OCI-LY7 (cell line): ENCODE results near the gene EXD2. TPM values are rescaled to one million over a fixed set of nuclear protein-coding genes. Genes with fewer than 3 reads are reported as not detected.

Experiments
- BruUV-seq: library from RNA; stranded (reverse); fragments of 400-500 nt; replicated peaks from 2 replicates; lab custom pipeline; 2021; lab: Mats Ljungman, UMichigan
- CTCF ChIA-PET: fragments of 300-600 bp; sonication (Branson Sonifier 250); formaldehyde crosslinking; loops from one replicate; lab custom pipeline; 2022; ENCODE audit warnings: antibody characterized with exemption; ENCODE audit not compliant: unreplicated experiment; lab: Charles Lee
- POLR2A ChIA-PET: fragments of 300-600 bp; sonication (Branson Sonifier 250); formaldehyde crosslinking; loops from one replicate; lab custom pipeline; 2022; ENCODE audit warnings: antibody characterized with exemption; lab: Charles Lee
- DNase-seq: peaks from one replicate; pipeline ENCODE4 v3.0.0-alpha.2; 2015; ENCODE audit warnings: low spot score
- H2AFZ ChIP-seq: fragments of 200-600 bp; sonication (generic), shearing (Covaris generic); 2 replicates; pipeline ENCODE4 v1.6.1; 2014; ENCODE audit warnings: mild to moderate bottlenecking, antibody characterized with exemption, low read length, moderate library complexity
- H3K27ac ChIP-seq: fragments of 200-600 bp; sonication (generic); 2 replicates; pipeline ENCODE4 v1.5.1; 2014; ENCODE audit warnings: mixed run types, low read depth, mild to moderate bottlenecking, moderate library complexity, low read length, inconsistent platforms; ENCODE audit not compliant: poor library complexity, severe bottlenecking
- H3K36me3 ChIP-seq: fragments of 200-600 bp; sonication (generic); 2 replicates; pipeline ENCODE4 v1.6.1; 2014; ENCODE audit warnings: mild to moderate bottlenecking, antibody characterized with exemption, low read length, moderate library complexity, mixed read lengths; ENCODE audit not compliant: insufficient read depth
- H3K4me1 ChIP-seq: fragments of 200-600 bp; sonication (generic); 2 replicates; pipeline ENCODE4 v1.5.1; 2014; ENCODE audit warnings: mild to moderate bottlenecking, low read length; ENCODE audit not compliant: insufficient read depth, poor library complexity, severe bottlenecking
- H3K4me2 ChIP-seq: fragments of 200-600 bp; sonication (generic); 2 replicates; pipeline ENCODE4 v1.6.1; 2014; ENCODE audit warnings: mild to moderate bottlenecking, low read length
- H3K4me3 ChIP-seq: fragments of 200-600 bp; sonication (generic); 2 replicates; pipeline ENCODE4 v1.5.1; 2014; ENCODE audit warnings: mild to moderate bottlenecking, low read depth, low read length; ENCODE audit not compliant: poor library complexity, severe bottlenecking
- H3K79me2 ChIP-seq: fragments of 200-600 bp; sonication (generic); 2 replicates; pipeline ENCODE4 v1.6.1; 2016; ENCODE audit warnings: low read depth, mild to moderate bottlenecking, low read length, moderate library complexity, mixed read lengths; ENCODE audit not compliant: insufficient read depth
- H3K9me2 ChIP-seq: fragments of 200-600 bp; sonication (generic); 2 replicates; pipeline ENCODE4 v1.6.1; 2016; ENCODE audit warnings: mild to moderate bottlenecking, low read length, mixed read lengths; ENCODE audit not compliant: insufficient read depth
- H3K9me3 ChIP-seq: fragments of 200-600 bp; sonication (generic); 2 replicates; pipeline ENCODE4 v1.6.1; 2014; ENCODE audit warnings: mild to moderate bottlenecking, mixed run types, low read length, mixed read lengths
- H4K20me1 ChIP-seq: fragments of 200-600 bp; sonication (generic); 2 replicates; pipeline ENCODE4 v1.6.1; 2014; ENCODE audit warnings: mild to moderate bottlenecking, antibody characterized with exemption, low read length, moderate library complexity, mixed read lengths; ENCODE audit not compliant: insufficient read depth
- EZH2phosphoT487 ChIP-seq: fragments of 200-600 bp; sonication (generic); IDR thresholded peaks from 2 replicates; pipeline ENCODE4 v1.6.1; 2018; ENCODE audit warnings: low read depth, borderline replicate concordance, mild to moderate bottlenecking, mixed run types, antibody characterized with exemption, low read length, moderate library complexity, mixed read lengths
- intact Hi-C: fragments of 100-400 bp; cut with micrococcal nuclease; formaldehyde crosslinking; loops from one replicate; pipeline ENCODE4 v1.10.0; 2022; ENCODE audit not compliant: unreplicated experiment
- total RNA-seq, 2 experiments: library from RNA; depleted of rRNA in 1 of 2; stranded (reverse); fragments of >200 nt in 1 of 2; shearing (Covaris generic) in 1 of 2; gene quantifications; 2 replicates each; pipeline ENCODE4 v1.2.3, GENCODE V29; 2014 to 2022
- TF ChIP-seq, protein P1 (sequence below): fragments of 200-600 bp; sonication (generic); conservative IDR thresholded peaks from 2 replicates; pipeline ENCODE4 v1.5.1; 2014; ENCODE audit warnings: mild to moderate bottlenecking, antibody characterized with exemption, low read length, moderate library complexity, mixed read lengths

Gene EXD2
- total RNA-seq, 2 experiments from 2014 or later: 2.7 to 8.4 TPM

DNA sequence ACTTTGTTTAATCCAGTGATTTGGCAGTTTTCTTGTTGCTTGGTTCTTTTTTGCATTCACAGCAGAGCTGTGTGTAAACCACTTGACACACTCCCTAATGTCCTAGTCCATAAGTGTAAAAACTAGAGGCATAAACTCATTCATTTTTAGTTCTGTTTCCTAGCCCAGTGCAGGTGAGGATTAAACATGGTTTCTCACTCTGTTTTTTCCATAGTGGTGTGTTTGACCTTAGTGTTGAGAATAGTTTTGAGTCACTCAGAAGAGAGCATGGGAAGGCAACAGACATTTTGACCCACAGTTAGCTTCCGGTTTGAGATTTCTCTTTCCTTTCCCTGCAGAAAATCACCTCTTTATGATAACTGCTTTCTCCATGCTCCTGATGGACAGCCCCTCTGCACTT is 44.4 kb downstream of the EXD2 start:
- Histone ChIP-seq H3K9me3 (no peaks in the 10 kb centered on the region), H3K9me2 (no peaks in the 10 kb centered on the region), H3K4me3 (no peak overlapping the region), H3K4me1 (no peaks in the 10 kb centered on the region), H3K27ac (no peak overlapping the region), H4K20me1 (no peaks in the 10 kb centered on the region), H2AFZ (no peak overlapping the region), H3K79me2 (no peaks in the 10 kb centered on the region), H3K36me3 (no peaks in the 10 kb centered on the region), H3K4me2 (no peak overlapping the region)
- BruUV-seq: no TSS peak
- no peak for DNase-seq
- CTCF ChIA-PET: no interaction called here
- intact Hi-C loops: no loop called here
- TF ChIP-seq, protein P1, sequence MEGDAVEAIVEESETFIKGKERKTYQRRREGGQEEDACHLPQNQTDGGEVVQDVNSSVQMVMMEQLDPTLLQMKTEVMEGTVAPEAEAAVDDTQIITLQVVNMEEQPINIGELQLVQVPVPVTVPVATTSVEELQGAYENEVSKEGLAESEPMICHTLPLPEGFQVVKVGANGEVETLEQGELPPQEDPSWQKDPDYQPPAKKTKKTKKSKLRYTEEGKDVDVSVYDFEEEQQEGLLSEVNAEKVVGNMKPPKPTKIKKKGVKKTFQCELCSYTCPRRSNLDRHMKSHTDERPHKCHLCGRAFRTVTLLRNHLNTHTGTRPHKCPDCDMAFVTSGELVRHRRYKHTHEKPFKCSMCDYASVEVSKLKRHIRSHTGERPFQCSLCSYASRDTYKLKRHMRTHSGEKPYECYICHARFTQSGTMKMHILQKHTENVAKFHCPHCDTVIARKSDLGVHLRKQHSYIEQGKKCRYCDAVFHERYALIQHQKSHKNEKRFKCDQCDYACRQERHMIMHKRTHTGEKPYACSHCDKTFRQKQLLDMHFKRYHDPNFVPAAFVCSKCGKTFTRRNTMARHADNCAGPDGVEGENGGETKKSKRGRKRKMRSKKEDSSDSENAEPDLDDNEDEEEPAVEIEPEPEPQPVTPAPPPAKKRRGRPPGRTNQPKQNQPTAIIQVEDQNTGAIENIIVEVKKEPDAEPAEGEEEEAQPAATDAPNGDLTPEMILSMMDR: no peak
- POLR2A ChIA-PET: no interaction called here

DNA sequence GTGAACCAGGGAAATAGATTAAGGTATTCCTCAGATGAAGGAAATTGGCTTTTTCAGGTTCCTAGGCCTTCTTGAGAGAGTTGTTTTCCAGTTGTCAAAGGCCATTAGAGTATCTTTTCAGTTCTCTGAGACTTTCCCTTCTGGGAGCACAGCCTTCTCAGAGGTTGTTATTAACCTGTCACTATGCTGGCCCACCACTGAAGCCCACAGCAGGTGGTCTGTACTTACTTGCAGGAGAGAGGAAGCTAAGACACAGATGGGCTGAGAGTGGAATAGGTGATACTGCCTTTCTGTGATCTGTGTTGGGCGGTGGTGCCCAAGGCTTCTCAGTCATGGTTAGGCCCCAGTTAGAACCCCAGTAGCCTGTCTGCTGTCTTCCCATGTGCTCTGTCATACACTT is 45.8 kb downstream of the EXD2 start:
- Histone ChIP-seq H3K79me2 (no peaks in the 10 kb centered on the region), H3K4me2 (no peak overlapping the region), H3K4me1 (no peaks in the 10 kb centered on the region), H3K36me3 (no peaks in the 10 kb centered on the region), H2AFZ (no peak overlapping the region), H4K20me1 (no peaks in the 10 kb centered on the region), H3K4me3 (no peak overlapping the region), H3K27ac (no peak overlapping the region), H3K9me2 (no peaks in the 10 kb centered on the region), H3K9me3 (no peaks in the 10 kb centered on the region)
- no TSS peak for BruUV-seq
- CTCF ChIA-PET: no interaction called here
- POLR2A ChIA-PET: no interaction called here
- intact Hi-C loops: no loop called here
- no peak for DNase-seq
- TF ChIP-seq, protein P1: no peak
- no peak for TF ChIP-seq EZH2phosphoT487

DNA sequence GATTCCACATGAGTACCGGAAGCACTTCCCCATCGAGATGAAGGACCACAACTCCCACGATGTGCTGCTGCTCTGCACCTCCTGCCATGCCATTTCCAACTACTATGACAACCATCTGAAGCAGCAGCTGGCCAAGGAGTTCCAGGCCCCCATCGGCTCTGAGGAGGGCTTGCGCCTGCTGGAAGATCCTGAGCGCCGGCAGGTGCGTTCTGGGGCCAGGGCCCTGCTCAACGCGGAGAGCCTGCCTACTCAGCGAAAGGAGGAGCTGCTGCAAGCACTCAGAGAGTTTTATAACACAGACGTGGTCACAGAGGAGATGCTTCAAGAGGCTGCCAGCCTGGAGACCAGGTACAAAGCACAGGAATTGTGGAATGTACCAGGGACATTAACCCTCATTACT is 46.3 kb downstream of the EXD2 start:
- H2AFZ ChIP-seq: no peak overlapping the region
- no peak overlapping the region for H3K4me3 ChIP-seq
- H3K79me2 ChIP-seq: no peaks in the 10 kb centered on the region
- H3K4me1 ChIP-seq: no peaks in the 10 kb centered on the region
- intact Hi-C loops: no loop called here
- POLR2A ChIA-PET: no interaction called here
- no peaks in the 10 kb centered on the region for H4K20me1 ChIP-seq
- CTCF ChIA-PET: no interaction called here
- no peaks in the 10 kb centered on the region for H3K9me2 ChIP-seq
- no peaks in the 10 kb centered on the region for H3K36me3 ChIP-seq
- no peak overlapping the region for H3K27ac ChIP-seq
- TF ChIP-seq, protein P1: no peak
- no peak for TF ChIP-seq EZH2phosphoT487
- H3K9me3 ChIP-seq: no peaks in the 10 kb centered on the region
- H3K4me2 ChIP-seq: no peak overlapping the region
- no TSS peak for BruUV-seq
- DNase-seq: no peak
